ENCODE measurements around the gene LRIT2. TPM values are rescaled to one million over a fixed set of nuclear protein-coding genes. Genes with fewer than 3 reads are reported as not detected.

The LRIT2 gene
- total RNA-seq, 4 donors from 2014 or later: 0.23 TPM; not detected in 3

DNA sequence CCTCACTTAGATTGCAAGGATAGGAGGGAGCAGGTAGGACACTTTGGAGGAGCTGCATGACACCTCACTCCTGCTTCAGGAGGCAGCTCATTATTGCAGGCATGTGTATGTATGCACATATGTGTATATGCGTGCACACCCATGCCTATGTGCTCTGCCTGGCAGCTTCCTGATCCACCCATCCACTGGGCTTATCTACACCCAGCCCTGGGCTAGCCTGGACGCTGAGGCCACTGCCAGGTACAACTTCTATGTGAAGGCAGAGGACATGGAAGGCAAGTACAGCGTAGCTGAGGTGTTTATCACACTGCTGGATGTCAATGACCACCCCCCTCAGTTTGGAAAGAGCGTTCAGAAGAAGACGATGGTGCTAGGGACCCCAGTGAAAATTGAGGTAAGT is 13.3 kb downstream of the LRIT2 start:
- 76 to 86% methylated on average over 5 of the region's 5 CpGs for WGBS, 2 donors
- no peak overlapping the region for H3K4me3 ChIP-seq (ENCODE audit: low read depth, poor library complexity, severe bottlenecking)
- intact Hi-C loops (cut with DNase I; ENCODE audit: low total_unique reads): loop anchor here (5.0 kb wide), 1 partner anchor 65 kb away; no protein-coding TSS in a partner anchor
- peak in 1 of 2 donors; percentile 77 for DNase-seq (ENCODE audit: low spot score in 2 of 2)
- no peak for TF ChIP-seq POLR2A (IDR thresholded peaks at IDR 0.05)
- TF ChIP-seq, protein P1, sequence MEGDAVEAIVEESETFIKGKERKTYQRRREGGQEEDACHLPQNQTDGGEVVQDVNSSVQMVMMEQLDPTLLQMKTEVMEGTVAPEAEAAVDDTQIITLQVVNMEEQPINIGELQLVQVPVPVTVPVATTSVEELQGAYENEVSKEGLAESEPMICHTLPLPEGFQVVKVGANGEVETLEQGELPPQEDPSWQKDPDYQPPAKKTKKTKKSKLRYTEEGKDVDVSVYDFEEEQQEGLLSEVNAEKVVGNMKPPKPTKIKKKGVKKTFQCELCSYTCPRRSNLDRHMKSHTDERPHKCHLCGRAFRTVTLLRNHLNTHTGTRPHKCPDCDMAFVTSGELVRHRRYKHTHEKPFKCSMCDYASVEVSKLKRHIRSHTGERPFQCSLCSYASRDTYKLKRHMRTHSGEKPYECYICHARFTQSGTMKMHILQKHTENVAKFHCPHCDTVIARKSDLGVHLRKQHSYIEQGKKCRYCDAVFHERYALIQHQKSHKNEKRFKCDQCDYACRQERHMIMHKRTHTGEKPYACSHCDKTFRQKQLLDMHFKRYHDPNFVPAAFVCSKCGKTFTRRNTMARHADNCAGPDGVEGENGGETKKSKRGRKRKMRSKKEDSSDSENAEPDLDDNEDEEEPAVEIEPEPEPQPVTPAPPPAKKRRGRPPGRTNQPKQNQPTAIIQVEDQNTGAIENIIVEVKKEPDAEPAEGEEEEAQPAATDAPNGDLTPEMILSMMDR (IDR thresholded peaks at IDR 0.05): no peak

DNA sequence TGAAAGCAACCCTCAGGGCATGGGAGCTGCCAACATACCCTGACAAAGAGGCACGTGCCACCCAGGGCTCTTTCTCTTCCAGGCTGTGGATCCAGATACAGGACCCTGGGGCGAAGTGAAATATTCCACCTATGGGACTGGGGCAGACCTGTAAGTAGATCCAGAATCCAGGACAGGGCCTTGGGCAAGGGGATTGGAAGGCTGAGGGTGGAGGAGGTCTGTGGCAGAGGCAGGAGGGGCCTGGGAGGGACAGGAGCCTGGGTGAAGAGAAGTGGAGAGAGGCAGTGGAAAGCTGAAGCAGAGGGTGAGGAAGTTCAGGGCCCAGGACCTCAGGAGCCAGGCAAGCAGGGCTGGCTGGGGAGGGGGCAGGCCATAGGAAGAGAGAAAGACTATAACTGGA is 13.8 kb downstream of the LRIT2 start:
- no peak overlapping the region for H3K4me3 ChIP-seq (ENCODE audit: low read depth, poor library complexity, severe bottlenecking)
- intact Hi-C loops (cut with DNase I; ENCODE audit: low total_unique reads): loop anchor here (5.0 kb wide), 1 partner anchor 64 kb away; no protein-coding TSS in a partner anchor
- no peak for DNase-seq (ENCODE audit: low spot score in 2 of 2)
- 66 to 71% methylated on average over 2 of the region's 2 CpGs for WGBS, 2 donors
- TF ChIP-seq POLR2A (IDR thresholded peaks at IDR 0.05): no peak
- TF ChIP-seq, protein P1 (IDR thresholded peaks at IDR 0.05): no peak

DNA sequence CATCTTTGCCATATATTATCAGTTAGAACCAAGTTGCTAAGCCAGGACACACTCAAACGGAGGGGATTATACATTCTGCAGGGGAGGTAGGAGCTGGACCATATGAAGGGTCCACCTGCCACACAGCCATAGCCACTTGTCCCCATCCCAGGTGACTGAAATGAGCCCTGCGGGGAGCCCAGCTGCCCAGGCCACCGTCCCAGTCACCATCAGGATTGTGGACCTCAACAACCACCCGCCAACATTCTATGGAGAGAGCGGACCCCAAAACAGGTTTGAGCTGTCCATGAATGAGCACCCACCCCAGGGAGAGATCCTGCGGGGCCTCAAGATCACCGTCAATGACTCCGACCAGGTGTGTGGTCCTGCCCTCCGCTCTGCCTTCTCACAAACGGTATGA is 17.3 kb downstream of the LRIT2 start:
- no peak overlapping the region for H3K4me3 ChIP-seq (ENCODE audit: low read depth, poor library complexity, severe bottlenecking)
- intact Hi-C loops (cut with DNase I; ENCODE audit: low total_unique reads): no loop called here
- 84 to 86% methylated on average over 10 of the region's 10 CpGs for WGBS, 2 donors
- no peak for DNase-seq (ENCODE audit: low spot score in 2 of 2)
- no peak for TF ChIP-seq POLR2A (IDR thresholded peaks at IDR 0.05)
- TF ChIP-seq, protein P1 (IDR thresholded peaks at IDR 0.05): no peak

DNA sequence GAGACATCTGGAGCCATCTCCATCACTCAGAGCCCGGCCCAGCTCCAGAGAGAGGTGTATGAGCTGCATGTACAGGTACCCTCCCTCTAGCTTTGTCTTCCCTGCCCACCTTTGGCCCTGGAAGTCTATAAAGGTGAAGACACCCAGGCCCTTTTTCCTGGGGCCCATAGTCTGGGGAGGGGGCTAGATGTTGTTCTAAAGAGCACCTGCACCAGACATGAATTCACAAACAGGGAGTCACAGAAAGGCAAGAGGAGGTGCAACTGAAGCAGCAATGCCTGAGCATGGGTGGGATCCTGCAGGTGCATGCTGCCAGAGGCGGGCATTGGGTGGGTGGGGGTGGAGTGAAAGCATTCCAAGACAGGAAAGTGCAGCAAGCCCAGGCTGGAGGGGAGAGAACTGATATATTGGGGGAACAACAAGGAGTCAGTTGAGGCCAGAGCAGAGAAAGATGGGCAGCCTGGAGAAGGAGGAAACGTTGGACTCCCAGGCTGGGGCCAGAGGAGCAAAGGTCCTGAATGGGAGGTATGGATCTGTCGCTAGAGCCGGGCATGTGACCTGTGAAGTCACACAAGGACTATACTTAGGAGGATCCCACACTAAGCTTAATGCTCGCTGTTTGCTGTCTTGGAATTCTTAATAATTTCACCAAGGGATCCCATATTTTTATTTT is 19.4 kb downstream of the LRIT2 start:
- DNase-seq (ENCODE audit: low spot score in 2 of 2): peak in 1 of 2 donors; percentile 56
- 67 to 74% methylated on average over 6 of the region's 6 CpGs for WGBS, 2 donors
- no peak overlapping the region for H3K4me3 ChIP-seq (ENCODE audit: low read depth, poor library complexity, severe bottlenecking)
- intact Hi-C loops (cut with DNase I; ENCODE audit: low total_unique reads): no loop called here
- no peak for TF ChIP-seq POLR2A (IDR thresholded peaks at IDR 0.05)
- TF ChIP-seq, protein P1 (IDR thresholded peaks at IDR 0.05): no peak

DNA sequence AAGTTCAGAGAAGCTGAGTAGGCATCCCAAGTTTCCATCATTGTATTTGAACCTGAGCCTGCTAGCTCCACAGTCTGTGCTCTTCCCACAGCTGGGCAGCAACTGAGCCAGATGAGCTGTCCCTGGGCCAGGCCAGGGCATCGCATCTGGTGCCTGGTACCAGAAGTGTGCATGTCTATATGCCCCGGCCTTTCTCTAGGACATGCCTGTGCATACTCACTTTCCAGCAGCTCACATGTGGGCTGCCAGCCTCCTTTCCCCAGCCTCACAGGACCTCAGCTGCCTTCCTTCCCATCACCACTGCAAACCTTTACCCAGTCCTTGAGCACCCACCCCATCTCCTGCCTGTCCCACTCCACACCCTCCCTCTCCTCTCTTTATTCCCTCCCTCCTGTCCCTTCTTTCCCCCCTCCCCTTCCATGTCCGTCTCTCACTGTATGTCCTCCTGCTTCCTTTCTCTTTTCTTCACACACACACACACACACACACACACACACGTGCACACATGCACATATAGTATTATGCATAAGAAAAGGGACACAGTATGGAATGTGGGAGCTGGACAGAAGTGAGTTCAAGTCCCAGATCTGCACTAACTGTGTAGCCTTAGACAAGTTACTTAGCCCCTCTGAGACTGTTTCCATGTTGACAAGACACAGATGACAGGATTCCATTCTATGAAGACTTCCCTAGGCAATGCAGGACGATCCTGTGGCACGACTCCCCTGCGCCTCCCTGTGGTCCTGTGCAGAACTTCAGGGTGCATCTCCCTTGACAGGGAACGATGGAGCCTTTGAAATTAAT is 20.1 kb downstream of the LRIT2 start:
- TF ChIP-seq, protein P1 (IDR thresholded peaks at IDR 0.05): no peak
- no peak for TF ChIP-seq POLR2A (IDR thresholded peaks at IDR 0.05)
- peak in 1 of 2 donors; percentile 87 for DNase-seq (ENCODE audit: low spot score in 2 of 2)
- intact Hi-C loops (cut with DNase I; ENCODE audit: low total_unique reads): no loop called here
- no peak overlapping the region for H3K4me3 ChIP-seq (ENCODE audit: low read depth, poor library complexity, severe bottlenecking)
- 28 to 34% methylated on average over 8 of the region's 8 CpGs for WGBS, 2 donors

Measured in lower leg skin (tissue), 4 donors.